ENCODE measurements around the gene KNDC1.

DNA sequence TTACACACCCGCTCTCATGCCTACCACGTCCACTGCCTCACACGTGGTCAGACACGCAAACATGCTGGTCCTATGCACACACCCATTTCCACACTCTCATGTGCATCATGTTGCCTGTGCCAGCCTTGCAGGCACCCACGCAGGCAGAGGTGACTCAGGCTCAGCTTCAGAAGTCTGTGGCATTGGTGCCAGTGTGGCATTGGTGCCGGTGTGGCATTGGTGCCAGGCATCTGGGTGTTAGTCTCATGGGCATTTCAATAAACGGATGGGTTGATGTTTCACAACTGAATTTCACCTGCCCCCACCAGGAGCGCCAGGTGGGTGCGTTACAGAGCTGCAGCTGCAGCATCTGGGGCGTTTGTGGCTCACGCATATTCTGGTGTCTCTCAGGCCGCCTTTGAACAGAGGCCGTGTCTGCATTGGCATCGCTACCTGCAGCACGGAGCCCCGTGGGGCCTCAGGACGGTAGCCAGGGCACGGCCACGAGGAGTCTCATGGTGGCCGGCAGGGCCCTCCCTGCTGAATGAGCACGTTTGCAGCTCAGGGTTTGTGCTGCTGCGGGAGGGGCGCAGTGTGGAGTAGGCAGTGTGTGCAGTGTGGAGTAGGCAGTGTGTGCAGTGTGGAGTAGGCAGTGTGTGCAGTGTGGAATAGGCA, 24.7 kb downstream of the KNDC1 start:
- TF ChIP-seq MIER3 (CRISPR knock-in tag; IDR thresholded peaks at IDR 0.05; ENCODE audit: borderline replicate concordance), result no peak
- TF ChIP-seq ZNF281 (CRISPR knock-in tag; IDR thresholded peaks at IDR 0.05; ENCODE audit: borderline replicate concordance), result no peak
- no peak for TF ChIP-seq YY1 (IDR thresholded peaks at IDR 0.05; ENCODE audit: insufficient read depth, insufficient replicate concordance, low read depth, low read length)
- no peak for TF ChIP-seq ZNF317 (CRISPR knock-in tag; IDR thresholded peaks at IDR 0.05)
- no peak for TF ChIP-seq POLR2A (IDR thresholded peaks at IDR 0.05; ENCODE audit: insufficient read depth in 1 of 2, low read depth in 2 of 2, low read length in 2 of 2)
- TF ChIP-seq ZNF382 (CRISPR knock-in tag; IDR thresholded peaks at IDR 0.05; ENCODE audit: borderline replicate concordance), result no peak
- TF ChIP-seq NFKBIZ (CRISPR knock-in tag; IDR thresholded peaks at IDR 0.05), result no peak
- TF ChIP-seq NR0B2 (CRISPR knock-in tag; IDR thresholded peaks at IDR 0.05), result no peak
- TF ChIP-seq HCFC1 (IDR thresholded peaks at IDR 0.05; ENCODE audit: low read depth, low read length), result no peak
- no peak for TF ChIP-seq RAD51 (IDR thresholded peaks at IDR 0.05; ENCODE audit: borderline replicate concordance)

Data from HepG2 (cell line).